Endothelial cell of umbilical vein (primary cell): Measurements from ENCODE around the gene SIGLEC6. TPM values are rescaled to one million over a fixed set of nuclear protein-coding genes. Genes with fewer than 3 reads are reported as not detected.

Experiments used
- BruUV-seq: library from RNA; stranded (reverse); fragments of 400-500 nt; replicated peaks from 2 replicates; lab custom pipeline; 2021; lab: Mats Ljungman, UMichigan
- CTCF ChIA-PET: fragments of 300-600, 350-600 bp; sonication (Branson Sonifier 250); formaldehyde crosslinking; loops from one replicate; lab custom pipeline; 2021; ENCODE audit warnings: antibody characterized with exemption, inconsistent platforms; lab: Charles Lee
- POLR2A ChIA-PET: fragments of 300-600, 350-600 bp; sonication (Branson Sonifier 250); formaldehyde crosslinking; loops from one replicate; lab custom pipeline; 2021; ENCODE audit warnings: antibody characterized with exemption, inconsistent platforms; lab: Charles Lee
- DNase-seq: peaks from one replicate; pipeline ENCODE4 v3.0.0-alpha.2; 2011; ENCODE audit warnings: low read depth, low spot score
- FAIRE-seq: peaks from 2 replicates; lab custom pipeline; 2011; peaks lifted over from hg19 to GRCh38; lab: Jason Lieb, UNC
- H2AFZ ChIP-seq: 2 replicates; pipeline ENCODE4 v1.6.0; 2012; ENCODE audit warnings: low read depth, low read length, control low read depth, inconsistent platforms
- H3K27ac ChIP-seq: 2 replicates; pipeline ENCODE4 v1.5.1; 2011; ENCODE audit warnings: low read depth, mild to moderate bottlenecking, control low read depth, low read length, moderate library complexity; ENCODE audit not compliant: insufficient read depth
- H3K27me3 ChIP-seq, 2 experiments: 2 replicates each; pipeline versions ENCODE4 v1.6.0 to v1.6.1; 2011; ENCODE audit warnings: low read length in 2 of 2, mixed read lengths in 1 of 2; ENCODE audit not compliant: control insufficient read depth in 2 of 2, insufficient read depth in 2 of 2
- H3K36me3 ChIP-seq, 2 experiments: 2 replicates in 1 of 2; 3 replicates in 1 of 2; pipeline ENCODE4 v1.5.1; 2011; ENCODE audit warnings: low read length in 2 of 2, mild to moderate bottlenecking in 1 of 2, moderate library complexity in 1 of 2; ENCODE audit not compliant: control insufficient read depth in 2 of 2, insufficient read depth in 2 of 2; ENCODE audit errors: extremely low read depth in 1 of 2
- H3K4me1 ChIP-seq: 3 replicates; pipeline ENCODE4 v1.5.1; 2011; ENCODE audit warnings: mild to moderate bottlenecking, low read length; ENCODE audit not compliant: control insufficient read depth, insufficient read depth; ENCODE audit errors: extremely low read depth
- H3K4me2 ChIP-seq: 2 replicates; pipeline ENCODE4 v1.6.1; 2011; ENCODE audit warnings: low read length, control low read depth, mixed read lengths; ENCODE audit not compliant: insufficient read depth
- H3K4me3 ChIP-seq, 3 experiments: fragments of 200-600 bp in 1 of 3; sonication (generic), shearing (Covaris generic) in 1 of 3; replicated peaks in 1 of 3; 2 replicates each; pipeline ENCODE4 v1.5.1; 2011 to 2016; ENCODE audit warnings: control low read depth in 3 of 3, low read length in 3 of 3, mild to moderate bottlenecking in 2 of 3, inconsistent platforms in 1 of 3, low read depth in 1 of 3, moderate library complexity in 1 of 3; ENCODE audit not compliant: insufficient read depth in 1 of 3
- H3K79me2 ChIP-seq: 2 replicates; pipeline ENCODE4 v1.6.0; 2012; ENCODE audit warnings: low read length, inconsistent platforms; ENCODE audit not compliant: control insufficient read depth, insufficient read depth
- H3K9ac ChIP-seq: replicated peaks from 2 replicates; pipeline ENCODE3; 2011; ENCODE audit warnings: low read length, control low read depth; ENCODE audit not compliant: insufficient read depth; ENCODE audit errors: extremely low read depth
- H3K9me1 ChIP-seq: replicated peaks from 3 replicates; pipeline ENCODE4 v1.6.0; 2011; ENCODE audit warnings: mild to moderate bottlenecking, low read length; ENCODE audit not compliant: control insufficient read depth, insufficient read depth; ENCODE audit errors: extremely low read depth
- H3K9me3 ChIP-seq: replicated peaks from 2 replicates; pipeline ENCODE4 v1.5.1; 2012; ENCODE audit warnings: low read length, inconsistent platforms; ENCODE audit not compliant: control insufficient read depth, insufficient read depth
- H4K20me1 ChIP-seq: replicated peaks from 2 replicates; pipeline ENCODE3; 2011; ENCODE audit warnings: mild to moderate bottlenecking, low read length; ENCODE audit not compliant: control insufficient read depth, insufficient read depth; ENCODE audit errors: extremely low read depth
- EZH2 ChIP-seq: IDR thresholded peaks from 2 replicates; pipeline ENCODE4 v1.6.1; 2012; ENCODE audit warnings: borderline replicate concordance, low read depth, mild to moderate bottlenecking, moderate library complexity, low read length, inconsistent platforms; ENCODE audit not compliant: severe bottlenecking
- FOS ChIP-seq: IDR thresholded peaks from 2 replicates; pipeline ENCODE4 v1.6.1; 2011; ENCODE audit warnings: mild to moderate bottlenecking, low read length, moderate library complexity, borderline replicate concordance; ENCODE audit not compliant: insufficient read depth
- dilution Hi-C: fragments of 300-500 bp; cut with MboI; formaldehyde crosslinking; loops from one replicate; pipeline ENCODE4 v1.15.0; 2019; ENCODE audit warnings: low sequenced_read_pairs; ENCODE audit not compliant: extremely low pct_ligation_motif_present
- intact Hi-C: fragments of 100-400 bp; cut with micrococcal nuclease; formaldehyde crosslinking; loops from one replicate; pipeline ENCODE4 v1.10.0; 2022
- polyA plus RNA-seq, 4 experiments: library from polyadenylated mRNA; depleted of rRNA in 3 of 4; stranded (reverse) in 3 of 4; unstranded in 1 of 4; fragments of >200 nt; gene quantifications; 2 replicates each; pipeline versions ENCODE4 v1.2.1 to v1.2.3, GENCODE V29; 2011 to 2012; ENCODE audit warnings: missing spikeins in 1 of 4
- total RNA-seq: library from RNA; stranded (reverse); gene quantifications from 2 replicates; pipeline ENCODE4 v1.2.3, GENCODE V29; 2021
- TF ChIP-seq, protein P1 (sequence below), 2 donors: IDR thresholded peaks; 1 replicate in 1 of 2; 2 replicates in 1 of 2; pipeline ENCODE4 v1.5.1; 2011; ENCODE audit warnings: low read length in 2 of 2, mild to moderate bottlenecking in 2 of 2, moderate library complexity in 2 of 2, control low read depth in 1 of 2, inconsistent platforms in 1 of 2, low read depth in 1 of 2; ENCODE audit not compliant: insufficient read depth in 1 of 2; ENCODE audit errors: extremely low read depth in 1 of 2

The SIGLEC6 gene
- total and polyA plus RNA-seq, 2 donors (not counting 3 experiments of a cell fraction or from before 2014, with no cell fraction given) = not detected

DNA sequence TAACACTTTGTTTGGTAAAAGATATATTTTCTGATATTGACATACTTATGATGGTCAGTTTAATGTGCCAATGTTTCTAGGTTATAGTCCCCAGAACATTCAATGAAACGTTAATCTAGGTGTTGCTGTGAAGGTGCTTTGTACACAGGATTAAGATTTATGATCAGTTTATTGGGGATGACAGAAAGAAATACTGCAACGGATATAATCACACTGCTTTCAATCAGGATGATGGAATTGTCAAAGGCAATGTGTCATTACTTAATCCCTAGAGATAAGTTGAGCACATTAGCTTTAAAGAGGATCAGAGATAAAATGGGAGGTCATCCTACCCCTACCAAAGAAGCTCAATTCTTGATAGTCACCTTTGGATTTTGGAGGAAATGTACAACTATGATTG is 17.5 kb downstream of the SIGLEC6 start:
- Histone ChIP-seq H3K9ac (no peak overlapping the region), H3K4me2 (no peak overlapping the region), H3K36me3 (no peaks in the 10 kb centered on the region), H4K20me1 (no peaks in the 10 kb centered on the region), H3K4me1 (no peaks in the 10 kb centered on the region), H3K27me3 (peaks cover 0 to 4% of the 10 kb centered on the region in 2 experiments), H3K9me1 (no peaks in the 10 kb centered on the region), H3K9me3 (no peaks in the 10 kb centered on the region), H2AFZ (no peak overlapping the region), H3K79me2 (no peaks in the 10 kb centered on the region), H3K27ac (no peak overlapping the region), H3K4me3 (no peak overlapping the region)
- CTCF ChIA-PET = interaction anchor here (1.0 to 3.3 kb wide), 2 partner anchors 9 to 41 kb away, joined by 3 to 19 read pairs; no protein-coding TSS in a partner anchor
- peak; percentile 26 for TF ChIP-seq EZH2
- TF ChIP-seq FOS = no peak
- BruUV-seq = no TSS peak
- POLR2A ChIA-PET = no interaction called here
- FAIRE-seq (no peak), DNase-seq (no peak)
- dilution Hi-C loops (no loop called here), intact Hi-C loops (no loop called here)

DNA sequence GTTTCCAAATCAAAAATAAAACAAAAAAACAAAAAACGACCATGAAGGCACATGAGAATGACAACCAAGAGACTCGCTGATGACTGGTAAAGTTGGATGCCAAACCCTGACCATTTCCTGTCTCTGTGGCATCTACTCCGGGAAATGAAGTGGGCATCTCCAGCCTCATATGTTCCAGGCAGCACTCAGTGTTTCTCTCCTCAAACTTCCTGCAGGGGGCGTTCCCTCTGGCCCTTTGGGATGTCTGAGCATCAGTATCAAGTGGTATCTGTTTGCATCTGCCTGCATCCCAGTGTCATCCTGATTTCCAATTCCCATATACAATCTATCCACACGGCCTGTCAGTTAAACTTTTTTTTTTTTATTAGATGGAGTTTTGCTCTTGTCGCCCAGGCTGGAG is 20.1 kb downstream of the SIGLEC6 start:
- intact Hi-C loops (no loop called here), dilution Hi-C loops (no loop called here)
- no peaks in the 10 kb centered on the region for H3K9me3 ChIP-seq
- TF ChIP-seq EZH2 = no peak
- TF ChIP-seq, protein P1, sequence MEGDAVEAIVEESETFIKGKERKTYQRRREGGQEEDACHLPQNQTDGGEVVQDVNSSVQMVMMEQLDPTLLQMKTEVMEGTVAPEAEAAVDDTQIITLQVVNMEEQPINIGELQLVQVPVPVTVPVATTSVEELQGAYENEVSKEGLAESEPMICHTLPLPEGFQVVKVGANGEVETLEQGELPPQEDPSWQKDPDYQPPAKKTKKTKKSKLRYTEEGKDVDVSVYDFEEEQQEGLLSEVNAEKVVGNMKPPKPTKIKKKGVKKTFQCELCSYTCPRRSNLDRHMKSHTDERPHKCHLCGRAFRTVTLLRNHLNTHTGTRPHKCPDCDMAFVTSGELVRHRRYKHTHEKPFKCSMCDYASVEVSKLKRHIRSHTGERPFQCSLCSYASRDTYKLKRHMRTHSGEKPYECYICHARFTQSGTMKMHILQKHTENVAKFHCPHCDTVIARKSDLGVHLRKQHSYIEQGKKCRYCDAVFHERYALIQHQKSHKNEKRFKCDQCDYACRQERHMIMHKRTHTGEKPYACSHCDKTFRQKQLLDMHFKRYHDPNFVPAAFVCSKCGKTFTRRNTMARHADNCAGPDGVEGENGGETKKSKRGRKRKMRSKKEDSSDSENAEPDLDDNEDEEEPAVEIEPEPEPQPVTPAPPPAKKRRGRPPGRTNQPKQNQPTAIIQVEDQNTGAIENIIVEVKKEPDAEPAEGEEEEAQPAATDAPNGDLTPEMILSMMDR (IDR thresholded peaks at IDR 0.05; ENCODE audit: extremely low read depth in 1 of 2, insufficient read depth in 1 of 2, low read depth in 1 of 2, low read length in 2 of 2) = peak; percentile 9 to 30
- no TSS peak for BruUV-seq
- no peak overlapping the region for H3K4me2 ChIP-seq
- H3K4me3 ChIP-seq = no peak overlapping the region
- H3K79me2 ChIP-seq = no peaks in the 10 kb centered on the region
- no peaks in the 10 kb centered on the region for H3K4me1 ChIP-seq
- no peaks in the 10 kb centered on the region for H3K36me3 ChIP-seq
- POLR2A ChIA-PET = no interaction called here
- H3K27me3 ChIP-seq = peaks cover 0 to 4% of the 10 kb centered on the region in 2 experiments
- H3K27ac ChIP-seq = no peak overlapping the region
- no peak overlapping the region for H2AFZ ChIP-seq
- CTCF ChIA-PET = no interaction called here
- H3K9me1 ChIP-seq = no peaks in the 10 kb centered on the region
- FAIRE-seq (no peak), DNase-seq (no peak)
- no peak overlapping the region for H3K9ac ChIP-seq
- no peaks in the 10 kb centered on the region for H4K20me1 ChIP-seq
